Measurements from ENCODE around the gene TRIM2.

The TRIM2 gene

DNA sequence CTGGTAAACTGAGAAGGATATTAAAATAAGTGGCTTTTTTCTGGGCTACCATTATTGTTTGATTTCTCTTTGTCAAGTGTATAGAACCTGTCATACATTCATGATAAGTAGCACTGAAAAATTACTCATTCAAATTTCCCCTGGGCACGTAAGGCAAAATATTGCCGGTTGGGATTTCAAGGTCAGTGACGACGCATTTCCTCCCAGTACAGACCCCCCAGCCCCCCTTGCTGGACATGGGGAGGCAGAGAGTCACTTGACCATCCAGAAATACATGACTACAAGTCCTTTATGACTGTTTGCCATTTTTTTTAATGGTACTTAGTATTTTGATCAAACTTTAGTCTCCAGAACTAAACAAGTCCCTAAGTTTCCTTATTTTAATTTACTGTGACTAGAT lies 133.4 kb downstream of the TRIM2 start:
- Histone ChIP-seq H3K27ac (no peak overlapping the region), H3K4me2 (no peak overlapping the region), H3K4me3 (no peak overlapping the region), H3K9me3 (no peaks in the 10 kb centered on the region), H3K9ac (no peak overlapping the region), H4K20me1 (no peaks in the 10 kb centered on the region), H3K4me1 (peaks cover 33% of the 10 kb centered on the region), H3K27me3 (no peaks in the 10 kb centered on the region), H3K36me3 (peaks cover 11% of the 10 kb centered on the region; the same call in 1 of the 2 replicates)
- TF ChIP-seq Cebpa-rat (IDR thresholded peaks at IDR 0.05): no peak

DNA sequence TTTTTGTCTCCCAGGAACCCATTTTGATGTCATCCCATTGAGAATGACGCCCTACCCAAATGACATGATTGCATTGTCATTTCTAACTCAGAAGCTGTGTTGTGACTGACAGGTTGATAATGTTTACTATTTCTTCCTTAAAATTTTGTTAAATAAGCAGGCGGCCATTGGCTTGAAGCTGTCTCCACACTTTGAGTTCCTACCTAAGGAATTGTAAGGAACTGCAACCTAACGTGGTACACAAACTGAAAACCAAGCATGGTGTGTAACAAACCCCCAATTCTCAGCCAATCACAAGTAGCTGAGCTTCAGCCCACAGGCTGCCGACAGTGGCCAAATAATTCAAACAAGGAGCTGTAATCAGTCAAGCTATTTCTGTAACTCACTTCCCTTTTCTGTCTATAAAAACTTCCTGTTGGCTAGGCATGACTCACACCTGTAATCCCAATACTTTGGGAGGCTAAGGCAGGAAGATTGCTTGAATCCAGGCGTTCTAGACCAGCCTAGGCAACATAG lies 137.4 kb downstream of the TRIM2 start:
- peak overlapping the region; percentile 98 for H3K9ac ChIP-seq
- H4K20me1 ChIP-seq: no peaks in the 10 kb centered on the region
- H3K9me3 ChIP-seq: no peaks in the 10 kb centered on the region
- peak overlapping the region; percentile 90 for H3K4me2 ChIP-seq
- no peaks in the 10 kb centered on the region for H3K27me3 ChIP-seq
- no peak for TF ChIP-seq Cebpa-rat (IDR thresholded peaks at IDR 0.05)
- peak overlapping the region; percentile 99 for H3K27ac ChIP-seq
- peaks cover 6% of the 10 kb centered on the region; the same call in 1 of the 2 replicates for H3K36me3 ChIP-seq
- H3K4me3 ChIP-seq: peak overlapping the region; percentile 36; the same call in 1 of the 2 replicates
- H3K4me1 ChIP-seq: peaks cover 55% of the 10 kb centered on the region

DNA sequence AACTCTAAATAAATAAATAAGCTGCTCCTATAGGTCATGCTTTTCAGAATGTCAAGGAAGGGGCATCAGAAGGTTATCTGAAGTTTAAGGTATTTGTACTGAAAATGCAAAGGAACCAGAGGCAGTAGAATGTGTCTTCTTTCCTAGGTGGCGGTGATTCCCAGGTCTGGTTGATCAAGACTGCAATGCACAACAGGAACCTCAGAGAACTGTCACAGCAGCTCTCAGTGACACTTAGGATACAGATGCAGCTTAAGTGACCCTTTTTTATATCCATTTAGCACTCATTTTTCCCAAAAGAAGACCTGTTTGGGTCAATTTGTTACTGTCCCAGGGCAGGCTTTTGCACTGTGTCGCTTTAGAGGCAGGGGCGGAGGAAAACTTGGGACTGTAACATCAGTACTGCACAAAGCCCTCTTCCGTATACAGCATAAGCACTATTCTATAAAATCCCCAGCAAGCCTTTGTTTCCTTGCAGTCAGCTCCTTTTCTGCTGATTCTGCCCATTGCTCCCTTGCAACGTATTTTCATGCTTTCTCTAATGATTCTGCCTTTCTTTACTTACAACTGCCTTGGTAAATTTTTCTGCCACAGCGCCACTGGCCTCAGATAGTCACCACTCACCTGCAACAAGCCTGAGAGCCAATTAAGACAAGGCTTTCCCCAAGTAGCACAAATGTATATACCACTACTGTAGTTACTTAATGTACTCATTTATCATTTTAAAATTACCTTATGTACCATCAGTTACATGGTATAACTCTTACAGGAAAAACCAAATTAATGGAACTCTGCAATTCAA lies 138.7 kb downstream of the TRIM2 start:
- Histone ChIP-seq H3K27me3 (no peaks in the 10 kb centered on the region), H3K4me3 (peak overlapping the region; percentile 82), H3K36me3 (peaks cover 6% of the 10 kb centered on the region; the same call in 1 of the 2 replicates), H3K9ac (peak overlapping the region; percentile 98), H3K4me2 (peak overlapping the region; percentile 90), H3K27ac (peak overlapping the region; percentile 99), H4K20me1 (no peaks in the 10 kb centered on the region), H3K4me1 (peaks cover 68% of the 10 kb centered on the region), H3K9me3 (no peaks in the 10 kb centered on the region)
- TF ChIP-seq Cebpa-rat (IDR thresholded peaks at IDR 0.05): no peak

DNA sequence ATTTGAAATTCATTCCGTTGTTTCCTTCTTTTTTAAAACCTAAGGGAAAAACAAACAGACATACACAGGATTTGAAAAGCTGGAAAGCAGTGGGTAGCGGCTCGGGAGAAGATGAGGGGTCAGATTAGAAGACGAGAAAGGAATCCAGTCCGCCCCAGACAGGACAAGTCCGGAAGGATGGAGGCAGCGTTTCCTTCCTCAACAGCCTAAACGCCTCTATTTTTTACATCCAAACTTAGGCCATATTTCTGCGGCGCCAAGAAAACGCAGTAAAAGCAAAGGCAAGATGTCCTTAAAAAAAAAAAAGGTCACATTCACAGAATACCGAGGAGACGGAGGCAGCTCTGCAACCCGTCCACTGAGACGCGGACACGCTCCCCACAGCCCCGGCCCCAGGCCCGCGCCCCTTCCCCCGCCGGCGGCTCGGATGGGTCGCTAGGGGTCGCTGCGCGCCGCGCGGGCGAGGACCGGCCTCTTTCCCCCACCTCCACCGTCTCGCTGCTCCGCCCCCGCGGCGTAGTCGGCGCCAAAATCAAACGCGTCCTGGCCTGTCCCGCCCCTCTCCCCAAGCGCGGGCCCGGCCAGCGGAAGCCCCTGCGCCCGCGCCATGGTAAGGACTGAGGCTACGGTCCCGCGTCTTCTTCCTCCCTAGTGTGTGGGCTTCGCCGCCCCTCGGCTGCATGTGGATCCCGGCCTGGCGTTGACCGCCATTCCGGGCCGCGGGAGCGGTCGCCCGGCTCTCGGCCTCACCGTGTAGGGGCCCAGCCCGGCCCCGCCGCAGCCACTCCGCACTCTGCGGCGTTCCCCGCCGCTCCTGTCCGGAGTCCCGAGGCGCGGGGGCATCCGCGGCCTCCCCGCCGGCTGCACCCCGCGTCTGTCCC lies 140.1 kb downstream of the TRIM2 start, which contains the start of gene MND1:
TSS of gene MND1 (plus strand) at position 558 of the 881 bp plus-strand sequence. CDS start at position 608, 50 bp downstream.
- Histone ChIP-seq H3K36me3 (peaks cover 6% of the 10 kb centered on the region; the same call in 1 of the 2 replicates), H3K4me3 (peak within 1 kb of the TSS; percentile 82), H3K4me1 (peaks cover 83% of the 10 kb centered on the region), H3K9me3 (no peaks in the 10 kb centered on the region), H3K27ac (peak within 1 kb of the TSS; percentile 99), H3K9ac (peak within 1 kb of the TSS; percentile 98), H3K4me2 (peak within 1 kb of the TSS; percentile 90), H3K27me3 (no peaks in the 10 kb centered on the region), H4K20me1 (no peaks in the 10 kb centered on the region)
- TF ChIP-seq Cebpa-rat (IDR thresholded peaks at IDR 0.05): no peak

DNA sequence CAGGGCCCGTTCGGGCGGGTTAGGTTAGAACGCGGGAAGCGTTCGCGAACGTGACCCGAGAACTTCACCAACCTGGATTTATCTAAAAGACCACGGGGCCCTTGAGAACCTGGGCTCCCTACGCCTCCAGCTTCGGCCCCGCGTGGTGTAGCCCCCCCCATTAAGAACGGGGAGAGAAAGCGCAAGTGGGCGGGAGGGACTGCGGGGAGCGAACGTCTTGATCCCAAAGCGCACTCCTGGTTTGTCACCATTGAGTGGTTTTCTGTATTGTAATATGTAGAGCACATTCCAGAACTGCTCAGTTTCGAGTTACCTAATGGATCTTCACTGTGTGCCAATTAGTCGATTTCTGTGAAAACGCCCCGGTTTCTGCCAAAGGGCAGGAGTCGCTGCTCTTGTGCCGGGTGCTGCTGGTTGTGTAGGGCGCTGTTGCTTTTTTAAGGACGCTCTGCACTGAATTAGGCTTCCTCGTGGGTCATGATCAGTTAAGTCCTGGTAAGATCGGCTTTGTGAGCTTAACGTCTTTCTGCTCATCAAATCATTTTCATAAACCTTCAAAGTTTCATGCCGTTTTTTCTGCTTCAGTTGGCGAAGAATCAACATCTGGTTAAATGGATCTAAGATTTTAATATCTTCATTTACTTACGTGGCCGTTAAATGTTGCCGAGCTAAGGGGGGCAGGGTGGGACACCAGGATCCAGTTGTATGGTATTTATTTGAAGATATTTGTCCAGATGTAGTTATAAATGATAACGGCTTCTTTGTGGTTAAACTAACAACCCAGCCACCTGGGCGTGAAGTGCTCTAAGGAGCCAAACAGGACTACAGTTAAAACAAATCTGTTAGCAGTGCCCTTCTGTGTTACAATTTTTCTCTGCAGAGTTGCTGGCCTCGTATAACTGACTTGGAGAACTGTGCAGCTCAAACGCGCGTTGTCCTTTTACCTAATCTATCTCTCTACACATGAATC lies 141.1 kb downstream of the TRIM2 start:
- H3K9ac ChIP-seq: peak overlapping the region; percentile 98
- peaks cover 83% of the 10 kb centered on the region for H3K4me1 ChIP-seq
- peak overlapping the region; percentile 99 for H3K27ac ChIP-seq
- no peak for TF ChIP-seq Cebpa-rat (IDR thresholded peaks at IDR 0.05)
- H4K20me1 ChIP-seq: no peaks in the 10 kb centered on the region
- H3K36me3 ChIP-seq: peaks cover 3% of the 10 kb centered on the region
- no peaks in the 10 kb centered on the region for H3K9me3 ChIP-seq
- H3K4me3 ChIP-seq: peak overlapping the region; percentile 82
- H3K4me2 ChIP-seq: peak overlapping the region; percentile 90
- no peaks in the 10 kb centered on the region for H3K27me3 ChIP-seq

DNA sequence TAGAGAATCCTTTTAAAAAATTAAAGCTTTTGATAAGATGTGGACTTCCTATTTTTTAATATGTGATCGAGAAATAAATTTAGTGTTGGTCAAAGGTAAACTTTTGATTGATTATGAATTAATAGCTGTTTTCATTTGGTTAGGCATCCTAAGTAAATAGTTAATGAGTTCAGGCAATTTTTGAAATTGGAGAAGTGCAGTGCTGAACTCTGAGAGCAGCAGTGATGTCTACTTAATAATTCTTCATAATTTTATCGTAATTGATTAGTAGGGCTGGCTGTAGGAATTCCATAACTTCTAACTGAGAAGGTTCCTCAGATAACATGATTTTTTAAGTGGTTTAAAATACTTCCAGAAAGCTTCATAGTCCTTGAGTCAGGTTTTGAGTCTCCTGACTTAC lies 141.8 kb downstream of the TRIM2 start:
- Histone ChIP-seq H3K27me3 (no peaks in the 10 kb centered on the region), H3K36me3 (peaks cover 7% of the 10 kb centered on the region; the same call in 1 of the 2 replicates), H3K4me2 (peak overlapping the region; percentile 90), H3K27ac (peak overlapping the region; percentile 99), H3K9me3 (no peaks in the 10 kb centered on the region), H3K9ac (peak overlapping the region; percentile 98), H3K4me3 (peak overlapping the region; percentile 82), H3K4me1 (peaks cover 81% of the 10 kb centered on the region), H4K20me1 (no peaks in the 10 kb centered on the region)
- TF ChIP-seq Cebpa-rat (IDR thresholded peaks at IDR 0.05): no peak

DNA sequence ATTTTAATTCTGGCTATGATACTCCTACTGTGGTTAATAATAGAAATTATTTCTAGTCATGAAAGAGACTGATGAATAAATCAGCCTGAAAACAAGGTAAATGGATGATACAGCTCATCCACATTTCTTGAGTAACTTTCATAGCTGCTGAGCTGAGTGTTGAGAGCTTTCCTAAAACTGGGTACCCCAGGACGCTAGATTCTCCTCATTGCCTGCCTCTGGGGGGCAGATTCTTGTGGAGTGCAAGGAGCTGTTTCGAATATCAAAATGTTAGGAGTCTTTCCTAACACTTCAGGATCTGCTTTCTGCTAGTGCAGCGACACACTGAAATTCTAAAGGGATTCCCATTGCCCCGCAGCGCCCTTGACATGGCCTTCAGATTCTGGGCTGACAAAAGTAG lies 142.3 kb downstream of the TRIM2 start:
- Histone ChIP-seq H3K36me3 (peaks cover 12% of the 10 kb centered on the region; the same call in 1 of the 2 replicates), H3K4me2 (peak overlapping the region; percentile 90), H3K4me3 (peak overlapping the region; percentile 82), H3K27me3 (no peaks in the 10 kb centered on the region), H3K27ac (peak overlapping the region; percentile 99), H3K9ac (peak overlapping the region; percentile 98), H3K9me3 (no peaks in the 10 kb centered on the region), H3K4me1 (peaks cover 76% of the 10 kb centered on the region), H4K20me1 (no peaks in the 10 kb centered on the region)
- no peak for TF ChIP-seq Cebpa-rat (IDR thresholded peaks at IDR 0.05)

DNA sequence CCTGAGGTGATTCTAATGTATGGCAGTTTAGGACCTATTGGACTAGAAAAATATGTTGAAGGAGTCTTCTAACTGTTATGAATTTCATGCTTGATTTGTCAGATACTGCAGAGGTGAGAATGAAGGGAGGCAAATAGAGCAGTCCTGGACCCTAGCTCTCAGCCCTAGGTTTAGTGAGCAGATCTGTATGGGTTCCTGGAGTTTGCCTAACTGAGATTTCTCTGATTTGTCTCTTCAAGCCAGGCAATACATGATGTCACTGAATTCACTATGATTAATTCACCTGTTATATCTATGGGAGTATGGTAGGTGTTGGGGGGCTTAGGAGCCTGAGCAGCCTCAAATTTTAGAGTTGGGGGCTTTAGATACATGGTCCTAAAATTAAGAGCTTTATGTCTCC lies 142.9 kb downstream of the TRIM2 start:
- H4K20me1 ChIP-seq: no peaks in the 10 kb centered on the region
- no peak for TF ChIP-seq Cebpa-rat (IDR thresholded peaks at IDR 0.05)
- H3K9ac ChIP-seq: peak overlapping the region; percentile 98
- no peaks in the 10 kb centered on the region for H3K9me3 ChIP-seq
- H3K4me3 ChIP-seq: peak overlapping the region; percentile 82
- H3K4me2 ChIP-seq: peak overlapping the region; percentile 90
- peaks cover 70% of the 10 kb centered on the region for H3K4me1 ChIP-seq
- H3K27me3 ChIP-seq: no peaks in the 10 kb centered on the region
- peak overlapping the region; percentile 99 for H3K27ac ChIP-seq
- peaks cover 16% of the 10 kb centered on the region; the same call in 1 of the 2 replicates for H3K36me3 ChIP-seq

Measured in BLaER1 (cell line).